Measurements from ENCODE around the gene AQR. TPM values are rescaled to one million over a fixed set of nuclear protein-coding genes. Genes with fewer than 3 reads are reported as not detected.
"Not testable (repeated sequence)": the region's sequence is repeated elsewhere in the genome, so short reads cannot be mapped to it uniquely, and the experiment has no call there.

AQR gene
- total RNA-seq, 1 donor: 38.4 TPM

DNA sequence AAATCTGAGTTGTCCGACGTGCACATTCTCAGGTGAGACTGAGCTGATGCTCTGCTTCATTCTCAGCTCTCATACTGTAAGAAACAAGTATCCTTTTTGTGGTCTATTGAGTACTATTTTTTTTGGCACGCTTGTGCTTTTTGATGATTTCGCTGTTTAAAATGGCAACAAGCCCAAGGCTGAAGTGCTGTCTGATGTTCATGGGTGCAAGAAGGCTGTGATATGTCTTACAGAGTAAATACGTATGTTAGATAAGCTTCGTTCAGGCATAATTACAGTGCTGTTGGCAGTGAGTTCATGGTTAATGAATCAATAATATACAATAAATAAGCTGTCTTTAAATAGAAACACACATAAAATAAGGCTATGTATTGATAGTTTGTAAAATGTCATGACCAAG is 27.2 kb downstream of the AQR start:
- H3K4me3 ChIP-seq (ENCODE audit: low read depth, low read length): no peak overlapping the region
- DNase-seq (ENCODE audit: low read depth): no peak
- TF ChIP-seq, protein P1, sequence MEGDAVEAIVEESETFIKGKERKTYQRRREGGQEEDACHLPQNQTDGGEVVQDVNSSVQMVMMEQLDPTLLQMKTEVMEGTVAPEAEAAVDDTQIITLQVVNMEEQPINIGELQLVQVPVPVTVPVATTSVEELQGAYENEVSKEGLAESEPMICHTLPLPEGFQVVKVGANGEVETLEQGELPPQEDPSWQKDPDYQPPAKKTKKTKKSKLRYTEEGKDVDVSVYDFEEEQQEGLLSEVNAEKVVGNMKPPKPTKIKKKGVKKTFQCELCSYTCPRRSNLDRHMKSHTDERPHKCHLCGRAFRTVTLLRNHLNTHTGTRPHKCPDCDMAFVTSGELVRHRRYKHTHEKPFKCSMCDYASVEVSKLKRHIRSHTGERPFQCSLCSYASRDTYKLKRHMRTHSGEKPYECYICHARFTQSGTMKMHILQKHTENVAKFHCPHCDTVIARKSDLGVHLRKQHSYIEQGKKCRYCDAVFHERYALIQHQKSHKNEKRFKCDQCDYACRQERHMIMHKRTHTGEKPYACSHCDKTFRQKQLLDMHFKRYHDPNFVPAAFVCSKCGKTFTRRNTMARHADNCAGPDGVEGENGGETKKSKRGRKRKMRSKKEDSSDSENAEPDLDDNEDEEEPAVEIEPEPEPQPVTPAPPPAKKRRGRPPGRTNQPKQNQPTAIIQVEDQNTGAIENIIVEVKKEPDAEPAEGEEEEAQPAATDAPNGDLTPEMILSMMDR (IDR thresholded peaks at IDR 0.05; ENCODE audit: insufficient read depth, low read depth, low read length): no peak

DNA sequence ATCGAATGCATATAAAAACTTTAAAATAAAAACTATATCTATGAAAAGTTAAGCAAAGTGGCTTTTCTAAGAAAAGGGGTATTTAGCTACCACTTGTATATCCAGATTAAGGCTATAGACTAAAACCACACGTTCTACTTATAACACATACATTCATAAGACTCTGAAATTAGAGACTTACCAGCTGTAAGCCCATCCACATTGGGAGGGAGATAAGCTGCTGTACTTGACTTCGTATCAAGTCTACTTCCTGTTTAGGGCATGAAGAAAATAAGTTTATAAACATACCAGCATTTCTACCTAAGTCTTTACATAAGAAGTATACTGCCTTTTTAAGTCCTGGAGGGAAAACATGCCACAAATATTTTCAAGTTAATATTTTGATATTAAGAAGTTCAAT is 27.7 kb downstream of the AQR start:
- DNase-seq (ENCODE audit: low read depth): no peak
- H3K4me3 ChIP-seq (ENCODE audit: low read depth, low read length): no peak overlapping the region
- TF ChIP-seq, protein P1 (IDR thresholded peaks at IDR 0.05; ENCODE audit: insufficient read depth, low read depth, low read length): no peak

DNA sequence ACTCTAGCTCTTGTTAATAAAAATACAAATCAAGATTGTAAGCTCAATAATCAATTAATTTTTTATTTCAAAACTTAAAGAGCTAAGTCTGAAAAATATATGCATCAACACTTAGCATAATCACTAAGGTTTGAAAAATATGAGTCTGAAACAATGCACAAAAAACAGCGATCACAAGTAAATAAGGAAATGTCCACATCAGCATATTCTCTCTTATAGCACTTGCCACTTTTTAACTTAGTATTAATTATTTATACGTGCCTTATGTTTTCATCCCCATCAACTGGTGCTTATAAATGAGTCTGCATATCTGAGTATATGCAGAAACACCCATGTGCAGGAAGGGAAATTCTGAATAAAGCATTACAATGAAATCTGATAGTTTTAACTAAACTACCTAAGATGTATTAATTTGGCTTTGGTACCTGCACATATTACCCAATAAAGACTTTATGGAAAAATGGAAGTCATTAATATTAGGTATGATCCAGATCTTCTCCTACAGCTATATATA is 28.3 kb downstream of the AQR start:
- no peak overlapping the region for H3K4me3 ChIP-seq (ENCODE audit: low read depth, low read length)
- no peak for DNase-seq (ENCODE audit: low read depth)
- TF ChIP-seq, protein P1 (IDR thresholded peaks at IDR 0.05; ENCODE audit: insufficient read depth, low read depth, low read length): no peak

DNA sequence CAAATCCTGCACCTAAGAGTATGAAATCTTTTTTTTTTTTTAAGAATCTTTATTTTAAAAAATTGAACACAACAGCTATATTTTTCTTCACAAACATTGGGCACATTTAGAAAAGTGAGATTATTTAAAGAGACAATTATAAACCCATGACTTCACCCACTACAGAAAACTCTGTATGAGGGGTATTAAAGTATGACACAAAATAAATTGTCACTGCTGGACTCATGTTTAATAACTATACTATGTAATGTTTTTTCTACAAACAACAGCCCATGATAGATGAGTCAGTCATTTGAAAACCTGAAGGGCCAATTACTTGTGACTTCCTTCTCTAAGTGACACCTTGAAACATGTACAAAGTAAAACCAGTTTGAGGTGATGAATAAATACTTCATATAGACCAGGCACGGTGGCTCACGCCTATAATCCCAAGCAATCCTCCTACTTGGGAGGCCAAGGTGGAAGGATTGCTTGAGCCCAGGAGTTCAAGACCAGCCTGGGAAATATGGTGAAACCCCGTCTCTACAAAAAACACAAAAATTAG is 36.0 kb downstream of the AQR start:
- no peak for DNase-seq (ENCODE audit: low read depth)
- TF ChIP-seq, protein P1 (IDR thresholded peaks at IDR 0.05; ENCODE audit: insufficient read depth, low read depth, low read length): no peak
- no peak overlapping the region for H3K4me3 ChIP-seq (ENCODE audit: low read depth, low read length)

DNA sequence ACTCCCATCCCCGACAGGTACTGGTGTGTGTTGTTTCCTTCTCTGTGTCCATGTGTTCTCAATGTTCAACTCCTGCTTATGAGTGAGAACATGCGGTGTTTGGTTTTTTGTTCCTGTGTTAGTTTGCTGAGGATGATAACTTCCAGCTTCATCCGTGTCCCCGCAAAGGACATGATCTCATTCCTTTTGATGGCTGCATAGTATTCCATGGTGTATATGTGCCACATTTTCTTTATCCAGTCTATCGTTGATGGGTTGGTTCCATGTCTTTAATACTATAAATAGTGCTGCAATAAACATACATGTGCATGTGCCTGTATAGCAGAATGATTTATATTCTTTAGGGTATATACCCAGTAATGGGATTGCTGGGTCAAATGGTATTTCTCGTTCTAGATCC is 41.2 kb downstream of the AQR start:
- not testable (repeated sequence) for H3K4me3 ChIP-seq (ENCODE audit: low read depth, low read length); DNase-seq (ENCODE audit: low read depth)

DNA sequence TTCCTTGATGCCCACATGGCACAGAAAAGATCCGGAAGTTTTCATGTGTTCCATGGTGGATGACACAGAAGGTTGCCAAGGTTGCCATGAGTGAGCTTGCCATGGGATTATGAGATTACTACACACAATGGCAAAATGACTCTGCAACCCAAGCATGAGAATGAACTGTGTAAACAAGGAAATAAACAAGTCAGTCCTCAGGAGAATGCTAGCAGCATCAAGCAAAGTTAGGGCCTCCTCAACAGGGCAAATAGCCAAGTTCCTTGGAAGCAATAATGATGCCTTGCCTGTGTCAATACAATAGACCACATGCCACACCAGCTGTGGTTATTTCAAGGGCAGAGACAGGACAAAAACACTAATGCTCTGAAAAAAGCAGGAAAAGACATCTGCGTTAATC is 41.8 kb downstream of the AQR start:
- TF ChIP-seq, protein P1 (IDR thresholded peaks at IDR 0.05; ENCODE audit: insufficient read depth, low read depth, low read length): no peak
- no peak for DNase-seq (ENCODE audit: low read depth)
- H3K4me3 ChIP-seq (ENCODE audit: low read depth, low read length): no peak overlapping the region

DNA sequence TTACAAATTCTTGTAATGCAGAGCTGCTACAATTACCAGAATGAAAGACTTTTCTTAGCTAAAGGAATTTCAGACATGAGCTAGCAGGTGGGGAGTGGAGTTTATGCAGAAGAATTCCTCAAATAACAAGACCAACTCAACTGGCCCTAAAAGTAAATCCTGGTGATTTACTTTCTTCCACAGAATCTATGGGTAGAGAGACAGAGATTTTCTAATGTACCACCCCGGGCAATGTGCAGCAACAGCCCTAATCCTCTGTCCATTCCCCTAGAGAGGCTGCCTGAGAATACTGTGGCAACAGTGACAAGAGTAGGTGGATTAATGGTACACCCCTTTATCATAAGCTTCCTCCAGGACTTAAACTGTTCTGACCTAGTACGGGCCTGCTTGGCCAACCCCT is 55.2 kb downstream of the AQR start:
- TF ChIP-seq, protein P1 (IDR thresholded peaks at IDR 0.05; ENCODE audit: insufficient read depth, low read depth, low read length): no peak
- no peak overlapping the region for H3K4me3 ChIP-seq (ENCODE audit: low read depth, low read length)
- no peak for DNase-seq (ENCODE audit: low read depth)

Measured in fibroblast of villous mesenchyme (primary cell).